ENCODE data around the gene CHMP1A.

CHMP1A gene

DNA sequence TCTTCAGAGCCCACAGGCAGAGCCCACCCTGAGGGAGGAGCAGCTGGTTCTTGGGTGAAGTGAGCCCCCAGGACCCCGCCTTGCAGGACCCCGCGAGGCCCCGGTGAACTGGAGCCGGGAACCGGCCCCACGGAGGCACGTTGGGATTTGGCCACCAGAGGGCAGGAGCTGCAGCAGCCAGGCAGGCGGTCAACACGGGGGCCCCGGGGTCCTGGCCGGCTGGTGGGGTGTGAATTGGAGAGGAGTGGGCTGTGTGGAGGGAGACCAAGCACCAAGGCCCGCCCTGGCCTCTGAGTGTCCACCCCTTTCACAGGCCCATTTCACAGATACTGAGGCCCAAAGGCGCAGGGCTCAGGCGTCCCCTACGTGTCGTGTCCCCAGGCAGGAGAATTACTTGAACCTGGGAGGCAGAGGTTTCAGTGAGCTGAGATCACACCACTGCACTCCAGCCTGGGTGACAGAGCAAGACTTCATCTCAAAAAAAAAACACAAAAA, 41.9 kb downstream of the CHMP1A start:
- Histone ChIP-seq H3K27ac (ENCODE audit: insufficient read depth, low read length, poor library complexity, severe bottlenecking) (no peak overlapping the region), H3K4me1 (ENCODE audit: control insufficient read depth, insufficient read depth, low read length, poor library complexity, severe bottlenecking) (peaks cover 10% of the 10 kb centered on the region), H3K9me3 (ENCODE audit: control insufficient read depth, low read length) (no peaks in the 10 kb centered on the region), H3K27me3 (replicated peaks; ENCODE audit: control insufficient read depth, insufficient read depth, low read length, poor library complexity, severe bottlenecking) (no peaks in the 10 kb centered on the region), H3K4me3 (ENCODE audit: insufficient read depth, low read depth, low read length, poor library complexity, severe bottlenecking) (no peak overlapping the region), H3K36me3 (ENCODE audit: control insufficient read depth, insufficient read depth, low read length) (no peaks in the 10 kb centered on the region)
- no peak for DNase-seq

DNA sequence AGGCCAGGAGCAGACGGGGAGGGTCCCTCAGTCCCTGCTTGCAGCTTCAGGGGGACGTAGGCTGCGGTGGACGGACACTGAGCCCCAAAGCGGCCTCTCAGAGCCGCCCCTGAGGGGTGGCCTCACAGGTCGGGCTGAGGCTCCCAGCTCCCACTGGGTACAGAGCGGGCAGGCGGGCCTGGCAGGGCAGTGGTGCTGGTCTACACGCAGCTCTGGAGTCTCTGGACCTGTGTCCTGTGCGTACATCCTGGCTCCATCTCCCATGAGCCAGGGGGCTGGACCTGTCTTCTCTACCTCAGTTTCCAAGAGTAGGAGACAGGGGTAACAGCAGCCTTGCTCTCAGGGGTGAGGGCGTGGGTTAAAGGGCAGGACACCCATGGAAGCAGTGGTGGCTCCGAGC, 42.3 kb downstream of the CHMP1A start:
- Histone ChIP-seq H3K27ac (ENCODE audit: insufficient read depth, low read length, poor library complexity, severe bottlenecking) (no peak overlapping the region), H3K4me3 (ENCODE audit: insufficient read depth, low read depth, low read length, poor library complexity, severe bottlenecking) (no peak overlapping the region)
- DNase-seq, result no peak

GRCh38 chr16:89613954-89614459, 43.5 kb downstream of the CHMP1A start:
- no peak overlapping the region for H3K27ac ChIP-seq (ENCODE audit: insufficient read depth, low read length, poor library complexity, severe bottlenecking)
- H3K27me3 ChIP-seq (replicated peaks; ENCODE audit: control insufficient read depth, insufficient read depth, low read length, poor library complexity, severe bottlenecking), result no peaks in the 10 kb centered on the region
- H3K4me3 ChIP-seq (ENCODE audit: insufficient read depth, low read depth, low read length, poor library complexity, severe bottlenecking), result no peak overlapping the region
- H3K4me1 ChIP-seq (ENCODE audit: control insufficient read depth, insufficient read depth, low read length, poor library complexity, severe bottlenecking), result peaks cover 10% of the 10 kb centered on the region
- no peak for DNase-seq
- no peaks in the 10 kb centered on the region for H3K9me3 ChIP-seq (ENCODE audit: control insufficient read depth, low read length)
- no peaks in the 10 kb centered on the region for H3K36me3 ChIP-seq (ENCODE audit: control insufficient read depth, insufficient read depth, low read length)

More for the DNA sequence above, 42.3 kb downstream of the CHMP1A start:
- Histone ChIP-seq H3K36me3 (ENCODE audit: control insufficient read depth, insufficient read depth, low read length) (no peaks in the 10 kb centered on the region), H3K27me3 (replicated peaks; ENCODE audit: control insufficient read depth, insufficient read depth, low read length, poor library complexity, severe bottlenecking) (no peaks in the 10 kb centered on the region), H3K4me1 (ENCODE audit: control insufficient read depth, insufficient read depth, low read length, poor library complexity, severe bottlenecking) (peaks cover 10% of the 10 kb centered on the region), H3K9me3 (ENCODE audit: control insufficient read depth, low read length) (no peaks in the 10 kb centered on the region)

DNA sequence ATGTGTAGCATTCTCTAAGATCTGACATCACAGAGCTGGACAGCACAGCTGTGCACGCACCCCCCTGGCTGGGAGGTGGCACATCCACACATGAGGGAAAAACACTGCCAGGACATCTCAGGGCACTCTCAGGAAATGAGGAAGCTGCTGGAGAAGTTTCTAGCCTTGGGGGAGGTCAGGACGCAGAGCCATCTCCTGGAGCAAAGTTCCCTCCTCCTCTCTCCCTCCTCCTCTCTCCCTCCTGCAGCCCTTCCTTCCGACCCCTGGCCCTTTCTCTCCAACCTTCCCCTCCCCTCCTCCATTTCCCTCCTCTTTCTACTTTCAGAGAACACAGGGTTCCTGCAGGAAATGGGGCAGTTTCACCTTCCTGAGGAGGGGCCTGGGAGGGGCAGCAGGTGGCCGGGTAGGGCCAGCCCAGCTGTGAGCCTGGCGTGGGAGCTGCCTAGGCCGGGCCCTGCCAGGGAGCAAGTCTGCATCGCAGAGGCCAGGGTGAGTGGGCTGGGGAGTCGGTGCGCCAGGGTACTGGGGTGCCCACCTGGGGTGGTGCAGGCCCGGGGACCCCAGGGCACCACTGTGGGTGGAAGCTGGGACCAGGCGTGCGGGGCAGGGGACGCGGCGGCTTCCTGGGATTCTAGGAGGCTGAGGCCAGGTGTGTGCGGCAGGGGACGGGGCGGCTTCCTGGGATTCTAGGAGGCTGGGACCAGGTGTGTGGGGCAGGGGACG, 44.1 kb downstream of the CHMP1A start, which contains the start of gene DPEP1:
TSS of gene DPEP1 (plus strand) at position 412 of the 723 bp plus-strand sequence. CDS start 16,769 bp downstream, outside the sequence.
- no peaks in the 10 kb centered on the region for H3K9me3 ChIP-seq (ENCODE audit: control insufficient read depth, low read length)
- H3K36me3 ChIP-seq (ENCODE audit: control insufficient read depth, insufficient read depth, low read length), result no peaks in the 10 kb centered on the region
- H3K27ac ChIP-seq (ENCODE audit: insufficient read depth, low read length, poor library complexity, severe bottlenecking), result no peak within 1 kb of the TSS
- no peak for DNase-seq
- peaks cover 10% of the 10 kb centered on the region for H3K4me1 ChIP-seq (ENCODE audit: control insufficient read depth, insufficient read depth, low read length, poor library complexity, severe bottlenecking)
- H3K4me3 ChIP-seq (ENCODE audit: insufficient read depth, low read depth, low read length, poor library complexity, severe bottlenecking), result no peak within 1 kb of the TSS
- H3K27me3 ChIP-seq (replicated peaks; ENCODE audit: control insufficient read depth, insufficient read depth, low read length, poor library complexity, severe bottlenecking), result no peaks in the 10 kb centered on the region

DNA sequence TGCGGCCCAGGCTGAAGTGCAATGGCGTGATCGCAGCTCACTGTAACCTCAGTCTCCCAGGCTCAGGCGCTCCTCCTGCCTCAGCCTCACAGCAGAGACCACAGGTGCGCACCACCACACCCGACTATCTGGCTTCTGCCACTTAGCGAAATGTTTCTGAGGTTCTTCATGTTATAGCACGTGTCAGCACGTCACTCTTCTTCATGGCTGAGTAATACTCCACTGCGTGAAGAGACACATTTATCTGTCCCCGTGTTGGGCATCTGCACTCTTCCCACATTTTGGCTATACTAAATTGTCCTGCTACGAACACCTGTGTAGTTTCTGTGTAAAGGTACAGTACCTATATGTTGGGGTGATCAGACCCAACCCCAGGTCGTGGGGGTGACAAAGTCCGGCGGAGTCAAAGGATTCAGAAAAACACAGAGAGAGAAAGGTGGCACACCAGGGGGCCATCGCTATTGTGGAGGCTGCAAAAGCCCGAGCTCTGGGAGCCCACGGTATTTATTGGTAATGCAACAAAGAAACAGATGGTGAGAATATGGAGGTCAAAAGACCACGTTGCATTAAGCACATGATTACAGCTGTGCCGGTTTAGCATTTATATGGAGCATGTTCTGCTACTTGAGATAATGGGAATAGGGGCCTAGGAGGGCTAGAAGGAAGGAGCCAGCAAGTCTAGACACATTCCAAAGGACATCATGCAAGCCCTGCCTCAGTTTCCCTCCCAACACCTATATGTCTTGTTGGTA, 44.9 kb downstream of the CHMP1A start:
- H3K27ac ChIP-seq (ENCODE audit: insufficient read depth, low read length, poor library complexity, severe bottlenecking), result no peak overlapping the region
- no peaks in the 10 kb centered on the region for H3K27me3 ChIP-seq (replicated peaks; ENCODE audit: control insufficient read depth, insufficient read depth, low read length, poor library complexity, severe bottlenecking)
- H3K36me3 ChIP-seq (ENCODE audit: control insufficient read depth, insufficient read depth, low read length), result no peaks in the 10 kb centered on the region
- DNase-seq, result no peak
- no peak overlapping the region for H3K4me3 ChIP-seq (ENCODE audit: insufficient read depth, low read depth, low read length, poor library complexity, severe bottlenecking)
- no peaks in the 10 kb centered on the region for H3K9me3 ChIP-seq (ENCODE audit: control insufficient read depth, low read length)
- peaks cover 10% of the 10 kb centered on the region for H3K4me1 ChIP-seq (ENCODE audit: control insufficient read depth, insufficient read depth, low read length, poor library complexity, severe bottlenecking)

DNA sequence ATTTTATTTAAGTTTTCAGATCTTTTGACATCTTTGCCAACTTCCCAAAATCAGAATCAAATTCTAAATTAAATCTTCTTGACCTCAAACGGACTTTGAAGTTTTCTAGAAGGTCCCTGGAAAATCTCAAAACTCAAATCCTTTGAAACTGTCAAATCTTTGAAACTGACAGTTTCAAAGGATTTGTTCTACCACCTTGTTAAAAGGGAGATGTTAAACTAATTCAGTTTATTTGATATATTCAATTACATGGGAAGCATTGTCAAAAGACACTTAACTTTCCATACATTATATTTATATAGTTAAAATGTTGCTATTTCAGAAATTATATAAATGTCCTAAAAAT, 47.4 kb downstream of the CHMP1A start:
- Histone ChIP-seq H3K9me3 (ENCODE audit: control insufficient read depth, low read length) (no peaks in the 10 kb centered on the region), H3K27ac (ENCODE audit: insufficient read depth, low read length, poor library complexity, severe bottlenecking) (no peak overlapping the region), H3K36me3 (ENCODE audit: control insufficient read depth, insufficient read depth, low read length) (no peaks in the 10 kb centered on the region), H3K4me3 (ENCODE audit: insufficient read depth, low read depth, low read length, poor library complexity, severe bottlenecking) (no peak overlapping the region), H3K27me3 (replicated peaks; ENCODE audit: control insufficient read depth, insufficient read depth, low read length, poor library complexity, severe bottlenecking) (no peaks in the 10 kb centered on the region), H3K4me1 (ENCODE audit: control insufficient read depth, insufficient read depth, low read length, poor library complexity, severe bottlenecking) (no peaks in the 10 kb centered on the region)
- DNase-seq, result no peak

DNA sequence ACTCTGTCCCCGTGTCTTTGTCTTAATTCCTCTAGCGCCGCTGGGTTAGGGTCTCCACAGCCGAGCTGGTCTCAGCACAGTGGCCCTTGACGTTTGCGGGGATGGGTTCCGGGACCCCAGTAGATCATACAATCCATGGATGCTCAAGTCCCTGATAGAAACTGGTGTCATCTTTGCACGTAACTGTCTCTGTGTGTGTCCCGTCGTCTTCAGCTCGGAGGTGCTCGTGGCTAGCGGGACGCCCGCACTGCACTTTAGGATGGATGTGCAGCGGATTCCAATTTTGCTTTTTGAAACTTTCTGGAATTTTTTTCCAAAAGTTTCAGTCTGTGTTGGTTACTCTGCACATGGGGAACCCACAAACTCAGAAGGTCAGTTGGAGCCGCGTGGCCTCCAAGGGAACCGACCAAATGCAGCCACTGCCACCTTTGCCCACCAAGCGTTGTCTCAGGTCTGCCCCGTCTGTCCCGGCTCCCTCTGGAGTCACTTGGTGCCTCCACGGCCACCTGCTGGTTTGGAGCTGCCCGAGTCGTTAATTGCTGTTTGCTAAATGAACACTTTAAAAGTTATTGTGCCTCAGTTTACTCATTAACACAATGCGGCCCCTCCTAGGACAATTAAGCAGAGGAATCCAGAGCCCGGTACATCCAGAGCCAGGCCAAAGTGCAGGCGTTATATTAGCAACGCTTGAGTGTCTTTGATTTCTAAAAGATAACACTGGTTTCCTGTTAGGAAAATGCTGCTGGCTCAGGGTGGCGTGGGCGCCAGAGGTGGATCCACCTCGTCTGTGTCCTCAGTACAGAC, 49.4 kb downstream of the CHMP1A start:
- Histone ChIP-seq H3K36me3 (ENCODE audit: control insufficient read depth, insufficient read depth, low read length) (no peaks in the 10 kb centered on the region), H3K4me1 (ENCODE audit: control insufficient read depth, insufficient read depth, low read length, poor library complexity, severe bottlenecking) (no peaks in the 10 kb centered on the region), H3K9me3 (ENCODE audit: control insufficient read depth, low read length) (no peaks in the 10 kb centered on the region), H3K27me3 (replicated peaks; ENCODE audit: control insufficient read depth, insufficient read depth, low read length, poor library complexity, severe bottlenecking) (no peaks in the 10 kb centered on the region), H3K4me3 (ENCODE audit: insufficient read depth, low read depth, low read length, poor library complexity, severe bottlenecking) (no peak overlapping the region), H3K27ac (ENCODE audit: insufficient read depth, low read length, poor library complexity, severe bottlenecking) (no peak overlapping the region)
- DNase-seq, result no peak

DNA sequence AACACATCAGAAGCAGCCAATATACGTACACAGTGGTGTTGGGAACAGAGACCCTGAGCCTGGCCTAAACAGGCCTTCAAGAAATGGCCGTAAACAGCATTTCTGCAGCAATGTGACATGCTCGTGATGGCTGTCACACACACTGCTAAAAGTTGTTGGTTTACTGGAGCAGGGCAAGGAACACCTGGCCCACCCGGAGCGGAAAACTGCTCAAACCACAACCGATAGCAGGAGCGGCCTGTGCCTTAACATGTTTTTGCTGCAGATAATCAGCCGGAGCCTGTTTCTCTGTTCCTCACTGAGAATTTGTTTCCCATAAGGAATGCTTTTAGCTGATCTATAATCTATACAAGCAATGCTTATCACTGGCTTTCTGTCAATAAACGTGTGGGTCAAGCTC, 50.1 kb downstream of the CHMP1A start:
- Histone ChIP-seq H3K27ac (ENCODE audit: insufficient read depth, low read length, poor library complexity, severe bottlenecking) (no peak overlapping the region), H3K4me1 (ENCODE audit: control insufficient read depth, insufficient read depth, low read length, poor library complexity, severe bottlenecking) (peaks cover 7% of the 10 kb centered on the region), H3K36me3 (ENCODE audit: control insufficient read depth, insufficient read depth, low read length) (no peaks in the 10 kb centered on the region), H3K4me3 (ENCODE audit: insufficient read depth, low read depth, low read length, poor library complexity, severe bottlenecking) (no peak overlapping the region), H3K9me3 (ENCODE audit: control insufficient read depth, low read length) (no peaks in the 10 kb centered on the region), H3K27me3 (replicated peaks; ENCODE audit: control insufficient read depth, insufficient read depth, low read length, poor library complexity, severe bottlenecking) (no peaks in the 10 kb centered on the region)
- no peak for DNase-seq

DNA sequence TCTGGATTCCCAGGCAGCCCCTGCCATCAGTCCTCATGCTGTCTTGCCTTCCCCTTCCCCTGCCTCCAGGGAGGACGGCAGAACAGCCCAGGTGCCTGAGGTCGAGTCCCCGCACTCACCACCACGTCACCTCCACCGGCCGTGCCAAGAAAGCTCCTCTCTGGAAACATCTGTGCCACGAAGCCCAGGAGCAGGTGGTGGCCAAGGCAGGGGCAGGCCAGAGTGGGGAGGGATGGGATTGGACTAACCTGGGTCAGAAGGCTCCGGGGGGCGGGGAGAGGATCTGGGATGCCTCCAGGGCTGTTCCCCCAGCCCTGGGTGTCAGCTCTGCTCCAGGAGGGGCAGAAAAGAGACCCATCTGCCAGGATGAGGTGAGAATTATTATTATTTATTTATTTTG, 51.5 kb downstream of the CHMP1A start:
- Histone ChIP-seq H3K9me3 (ENCODE audit: control insufficient read depth, low read length) (no peaks in the 10 kb centered on the region), H3K4me3 (ENCODE audit: insufficient read depth, low read depth, low read length, poor library complexity, severe bottlenecking) (no peak overlapping the region), H3K36me3 (ENCODE audit: control insufficient read depth, insufficient read depth, low read length) (no peaks in the 10 kb centered on the region), H3K4me1 (ENCODE audit: control insufficient read depth, insufficient read depth, low read length, poor library complexity, severe bottlenecking) (peaks cover 14% of the 10 kb centered on the region), H3K27ac (ENCODE audit: insufficient read depth, low read length, poor library complexity, severe bottlenecking) (no peak overlapping the region), H3K27me3 (replicated peaks; ENCODE audit: control insufficient read depth, insufficient read depth, low read length, poor library complexity, severe bottlenecking) (no peaks in the 10 kb centered on the region)
- no peak for DNase-seq

Measured in effector memory CD4-positive, alpha-beta T cell (primary cell).